RWPE1 (cell line): ENCODE measurements around the gene ACOD1.
A peak's percentile ranks its signal among the peaks of the same experiment; 100 is the strongest.

ENCODE experiments used
- CTCF ChIA-PET: fragments of 350-600 bp; sonication (Branson Sonifier 250); formaldehyde crosslinking; extraction: SDS; loops from one replicate; lab custom pipeline; 2021; lab: Yijun Ruan, JAX
- POLR2A ChIA-PET: fragments of 400-600 bp; formaldehyde crosslinking; extraction: SDS; loops from one replicate; lab custom pipeline; 2020; ENCODE audit warnings: antibody characterized with exemption; ENCODE audit not compliant: low non-redundant PET; lab: Yijun Ruan, JAX
- DNase-seq: peaks from one replicate; pipeline ENCODE4 v3.0.0; 2012; ENCODE audit warnings: low spot score
- H3K27ac ChIP-seq: fragments of 450-650 bp; 2 replicates; pipeline ENCODE4 v1.5.1; 2017
- TF ChIP-seq, protein P1 (sequence below): fragments of 450-650 bp; conservative IDR thresholded peaks from 2 replicates; pipeline ENCODE4 v1.5.1; 2017; ENCODE audit warnings: low read depth, mild to moderate bottlenecking

ACOD1 gene

DNA sequence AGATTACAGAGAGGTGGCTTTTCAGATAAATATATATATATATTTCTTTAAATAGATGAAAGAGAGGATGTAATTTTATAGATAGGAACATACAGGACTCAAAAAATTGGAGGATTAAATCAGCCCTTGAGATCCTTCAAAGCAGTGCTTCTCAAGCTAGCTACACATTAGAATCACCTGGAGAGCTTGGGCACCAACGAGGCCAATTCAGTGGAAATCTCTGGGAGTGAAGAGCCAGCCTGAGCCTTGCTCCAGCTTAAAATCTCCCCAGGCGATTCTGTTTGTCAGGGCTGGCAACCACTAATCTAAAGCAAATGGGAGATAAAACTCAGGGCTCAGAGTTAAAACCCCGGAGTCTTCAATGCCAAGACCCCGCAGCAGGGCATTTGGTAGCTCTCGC is 28.6 kb downstream of the ACOD1 start:
- ChIA-PET POLR2A (no interaction called here), CTCF (no interaction called here)
- H3K27ac ChIP-seq: no peak overlapping the region
- DNase-seq: no peak
- TF ChIP-seq, protein P1, sequence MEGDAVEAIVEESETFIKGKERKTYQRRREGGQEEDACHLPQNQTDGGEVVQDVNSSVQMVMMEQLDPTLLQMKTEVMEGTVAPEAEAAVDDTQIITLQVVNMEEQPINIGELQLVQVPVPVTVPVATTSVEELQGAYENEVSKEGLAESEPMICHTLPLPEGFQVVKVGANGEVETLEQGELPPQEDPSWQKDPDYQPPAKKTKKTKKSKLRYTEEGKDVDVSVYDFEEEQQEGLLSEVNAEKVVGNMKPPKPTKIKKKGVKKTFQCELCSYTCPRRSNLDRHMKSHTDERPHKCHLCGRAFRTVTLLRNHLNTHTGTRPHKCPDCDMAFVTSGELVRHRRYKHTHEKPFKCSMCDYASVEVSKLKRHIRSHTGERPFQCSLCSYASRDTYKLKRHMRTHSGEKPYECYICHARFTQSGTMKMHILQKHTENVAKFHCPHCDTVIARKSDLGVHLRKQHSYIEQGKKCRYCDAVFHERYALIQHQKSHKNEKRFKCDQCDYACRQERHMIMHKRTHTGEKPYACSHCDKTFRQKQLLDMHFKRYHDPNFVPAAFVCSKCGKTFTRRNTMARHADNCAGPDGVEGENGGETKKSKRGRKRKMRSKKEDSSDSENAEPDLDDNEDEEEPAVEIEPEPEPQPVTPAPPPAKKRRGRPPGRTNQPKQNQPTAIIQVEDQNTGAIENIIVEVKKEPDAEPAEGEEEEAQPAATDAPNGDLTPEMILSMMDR: no peak

DNA sequence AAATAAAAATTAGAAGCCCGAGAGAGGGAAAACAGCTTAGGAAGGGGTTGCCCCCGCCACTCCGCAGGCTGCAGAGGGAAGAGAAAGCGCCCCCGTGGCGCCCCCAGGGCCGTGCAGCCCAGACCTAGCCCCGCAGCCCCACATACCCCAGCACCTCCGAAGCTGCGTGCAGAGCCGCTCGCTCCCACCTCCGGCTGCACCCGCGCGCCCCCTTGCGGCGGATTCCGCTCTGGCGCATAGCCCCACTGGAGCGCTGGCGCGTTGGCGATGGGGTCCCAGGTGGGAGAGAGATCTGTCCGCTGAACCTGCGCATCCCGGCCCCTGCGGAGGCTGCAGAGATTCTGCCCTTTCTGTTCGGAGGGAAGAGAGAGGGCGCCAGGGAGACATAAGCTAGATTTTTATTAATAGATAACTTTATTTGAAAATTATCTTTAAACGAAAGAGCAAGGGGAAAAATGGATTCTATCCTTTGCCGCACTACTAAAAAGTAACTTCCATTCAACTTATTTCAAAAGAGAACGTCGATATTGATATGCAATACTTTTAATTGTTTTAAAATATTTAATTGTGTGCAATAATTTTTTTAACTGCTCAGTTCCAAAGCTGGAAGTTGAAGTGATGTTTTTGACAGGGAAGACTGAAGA is 31.9 kb downstream of the ACOD1 start:
- ChIA-PET CTCF (interaction anchor here (0.5 to 2.0 kb wide), 22 partner anchors 9 to 1359 kb away, joined by 3 to 8 read pairs (median 3); partner anchors contain the start of gene KCTD12), POLR2A (no interaction called here)
- H3K27ac ChIP-seq: no peak overlapping the region
- DNase-seq: peak; percentile 86
- TF ChIP-seq, protein P1: peak; percentile 98

DNA sequence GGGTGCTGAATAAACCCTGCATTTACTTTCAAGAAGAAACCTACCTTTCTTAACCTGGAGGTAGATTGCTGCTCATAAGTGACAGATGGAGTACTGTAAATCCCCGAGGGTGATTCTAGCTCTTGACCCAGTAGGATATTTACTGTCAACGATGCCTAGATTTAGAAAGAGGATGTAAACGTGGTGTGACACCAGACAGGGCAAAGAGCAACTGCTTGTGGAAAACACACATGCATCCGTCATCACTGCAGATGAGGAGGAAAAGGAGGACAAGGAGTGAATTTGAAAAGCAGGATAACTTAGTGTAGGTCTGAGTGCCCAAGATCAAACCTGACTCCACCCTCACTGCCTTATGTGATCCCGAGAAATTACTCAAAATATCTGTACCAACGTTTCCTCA is 33.8 kb downstream of the ACOD1 start:
- H3K27ac ChIP-seq: no peak overlapping the region
- DNase-seq: no peak
- CTCF ChIA-PET: no interaction called here
- POLR2A ChIA-PET: no interaction called here
- TF ChIP-seq, protein P1: no peak

DNA sequence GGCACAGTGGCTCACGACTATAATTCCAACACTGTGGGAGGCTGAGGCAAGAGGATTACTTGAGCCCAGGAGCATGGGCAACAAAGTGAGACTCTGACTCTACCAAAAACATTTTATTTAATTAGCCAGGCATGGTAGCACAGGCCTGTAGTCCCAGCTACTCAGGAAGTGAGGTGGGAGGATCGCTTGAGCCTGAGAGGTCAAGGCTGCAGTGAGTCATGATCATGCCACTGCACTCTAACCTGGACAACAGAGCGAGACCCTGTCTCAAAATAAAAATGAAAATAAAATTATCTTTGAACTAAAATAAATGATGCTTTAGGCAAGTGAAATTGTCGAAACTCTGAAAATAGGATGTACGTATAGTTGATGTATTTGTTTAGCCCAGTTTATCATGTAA is 35.4 kb downstream of the ACOD1 start:
- TF ChIP-seq, protein P1: no peak
- DNase-seq: no peak
- no peak overlapping the region for H3K27ac ChIP-seq
- POLR2A ChIA-PET: no interaction called here
- CTCF ChIA-PET: no interaction called here

DNA sequence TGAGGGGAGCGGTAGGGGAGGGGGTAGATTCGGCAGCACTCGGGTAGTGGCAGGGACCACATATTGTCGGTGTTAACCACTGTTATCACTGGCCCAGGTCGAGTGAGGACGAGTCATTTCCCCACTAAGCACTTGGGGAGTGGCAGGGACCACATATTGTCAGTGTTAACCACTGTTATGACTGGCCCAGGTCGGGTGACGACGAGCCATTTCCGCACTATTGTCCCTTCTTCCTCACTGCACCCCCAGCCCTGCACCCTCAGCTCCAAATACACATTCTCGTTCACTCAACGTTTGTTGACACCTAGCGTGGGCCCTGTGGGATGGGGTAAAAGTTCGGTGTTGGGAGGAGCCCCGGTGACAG is 43.1 kb downstream of the ACOD1 start:
- CTCF ChIA-PET: interaction anchor here (0.9 kb wide), 1 partner anchor 11 kb away, joined by 6 read pairs; no protein-coding TSS in a partner anchor
- DNase-seq: no peak
- POLR2A ChIA-PET: interaction anchor here (0.7 kb wide), 2 partner anchors 34 to 559 kb away, joined by 3 read pairs; no protein-coding TSS in a partner anchor
- TF ChIP-seq, protein P1: no peak
- peak overlapping the region; percentile 84 for H3K27ac ChIP-seq

DNA sequence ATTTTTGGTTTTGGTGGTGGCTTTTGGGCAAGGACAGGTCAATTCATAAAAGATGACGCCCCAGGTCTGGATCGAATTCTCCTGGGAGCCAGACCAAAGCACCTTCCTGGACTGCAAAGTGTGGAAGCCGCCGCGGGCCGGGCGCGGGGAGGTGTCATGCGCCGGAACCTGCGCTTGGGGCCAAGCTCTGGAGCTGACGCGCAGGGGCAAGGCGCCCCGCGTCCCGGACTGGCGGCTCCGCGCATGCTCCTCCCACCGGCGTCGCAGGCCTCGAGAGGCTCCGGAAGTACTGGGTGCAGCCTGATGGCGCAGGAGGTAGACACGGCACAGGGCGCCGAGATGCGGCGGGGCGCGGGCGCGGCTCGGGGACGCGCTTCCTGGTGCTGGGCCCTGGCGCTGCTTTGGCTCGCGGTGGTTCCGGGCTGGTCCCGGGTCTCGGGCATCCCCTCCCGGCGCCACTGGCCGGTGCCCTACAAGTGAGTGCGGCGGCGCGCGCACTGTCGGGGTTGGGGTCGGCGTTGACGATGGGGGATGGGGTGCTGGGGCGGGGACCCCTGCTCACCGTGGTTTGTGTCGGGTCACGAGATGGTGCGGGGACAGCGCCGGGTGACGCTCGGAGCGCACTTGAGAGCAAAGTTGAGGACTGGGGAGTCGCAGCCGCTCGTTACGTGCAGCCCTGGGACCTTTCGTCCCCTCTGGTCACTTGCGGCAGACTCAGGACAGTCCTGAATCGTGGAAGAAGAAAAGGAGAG is 43.7 kb downstream of the ACOD1 start, which contains the start of gene CLN5:
Gene CLN5 (plus strand): TSS at position 286 of the 752 bp plus-strand sequence. CDS start 18 bp downstream, at position 304.
- H3K27ac ChIP-seq: peak within 1 kb of the TSS; percentile 84
- DNase-seq: peak; percentile 86
- ChIA-PET CTCF (interaction anchor here (0.6 to 0.9 kb wide), 2 partner anchors 11 to 25 kb away, joined by 3 read pairs; no protein-coding TSS in a partner anchor), POLR2A (interaction anchor here (0.7 kb wide), 2 partner anchors 33 to 559 kb away, joined by 3 read pairs; no protein-coding TSS in a partner anchor)
- TF ChIP-seq, protein P1: no peak
